GM10266 (cell line): ENCODE results near the gene CSF1.

Experiments
- DNase-seq: peaks from one replicate; pipeline ENCODE4 v3.0.0; 2012; ENCODE audit errors: extremely low spot score
- CTCF ChIP-seq: IDR thresholded peaks from 2 replicates; pipeline ENCODE4 v1.5.1; 2012; ENCODE audit warnings: mild to moderate bottlenecking, low read depth; ENCODE audit not compliant: control insufficient read depth, insufficient read depth; ENCODE audit errors: missing control alignments

The CSF1 gene

GRCh38 chr1:109977657-109978378 lies 67.2 kb downstream of the CSF1 start:
- no peak for DNase-seq
- no peak for TF ChIP-seq CTCF

- TF ChIP-seq CTCF, result no peak
- DNase-seq, result no peak
Observed at GRCh38 chr1:109978761-109979488, 68.3 kb downstream of the CSF1 start.

- no peak for DNase-seq
- no peak for TF ChIP-seq CTCF
Observed at GRCh38 chr1:109979489-109980091, 68.9 kb downstream of the CSF1 start.
